ENCODE measurements around the gene BAIAP2. TPM values are rescaled to one million over a fixed set of nuclear protein-coding genes. Genes with fewer than 3 reads are reported as not detected.
A peak's percentile ranks its signal among the peaks of the same experiment; 100 is the strongest.

The BAIAP2 gene
- total RNA-seq, 1 experiment from 2014 or later, result 15.2 TPM

GRCh38 chr17:81123052-81124048, 88.4 kb downstream of the BAIAP2 start:
- DNase-seq (ENCODE audit: low read depth), result no peak

- no peak for DNase-seq (ENCODE audit: low read depth)
These were observed 89.4 kb downstream of the BAIAP2 start for GRCh38 chr17:81124377-81124776.

GRCh38 chr17:81125573-81126081, 90.7 kb downstream of the BAIAP2 start:
- peak; percentile 83 for DNase-seq (ENCODE audit: low read depth)

- no peak for DNase-seq (ENCODE audit: low read depth)
These were observed 91.6 kb downstream of the BAIAP2 start for GRCh38 chr17:81126281-81127132.

GRCh38 chr17:81127133-81127455, 92.1 kb downstream of the BAIAP2 start:
- DNase-seq (ENCODE audit: low read depth), result no peak

- no peak for DNase-seq (ENCODE audit: low read depth)
These were observed 92.7 kb downstream of the BAIAP2 start for GRCh38 chr17:81127526-81128177.

- DNase-seq (ENCODE audit: low read depth), result no peak
These were observed 93.4 kb downstream of the BAIAP2 start for GRCh38 chr17:81128338-81128737.

GRCh38 chr17:81128774-81129173, 93.8 kb downstream of the BAIAP2 start:
- no peak for DNase-seq (ENCODE audit: low read depth)

- DNase-seq (ENCODE audit: low read depth), result no peak
These were observed 94.3 kb downstream of the BAIAP2 start for GRCh38 chr17:81129289-81129688.

GRCh38 chr17:81129711-81130367, 94.9 kb downstream of the BAIAP2 start:
- no peak for DNase-seq (ENCODE audit: low read depth)

GRCh38 chr17:81130385-81131361, 95.7 kb downstream of the BAIAP2 start:
- DNase-seq (ENCODE audit: low read depth), result no peak

GRCh38 chr17:81131486-81132196, 96.7 kb downstream of the BAIAP2 start:
- no peak for DNase-seq (ENCODE audit: low read depth)

GRCh38 chr17:81132197-81132540, 97.2 kb downstream of the BAIAP2 start:
- no peak for DNase-seq (ENCODE audit: low read depth)

- DNase-seq (ENCODE audit: low read depth), result no peak
These were observed 98.1 kb downstream of the BAIAP2 start for GRCh38 chr17:81132770-81133723.

GRCh38 chr17:81134064-81134781, 99.3 kb downstream of the BAIAP2 start:
- DNase-seq (ENCODE audit: low read depth), result no peak

- DNase-seq (ENCODE audit: low read depth), result no peak
These were observed 100.7 kb downstream of the BAIAP2 start for GRCh38 chr17:81135505-81136278.

- DNase-seq (ENCODE audit: low read depth), result no peak
These were observed 101.4 kb downstream of the BAIAP2 start for GRCh38 chr17:81136366-81136765.
